HG02571 (cell line): ENCODE data around the gene BGN.

Experiments used
- ATAC-seq: cut with Tn5 transposase; IDR thresholded peaks from one replicate; pipeline ENCODE4 v1.9.1; 2021; ENCODE audit warnings: mild to moderate bottlenecking, moderate library complexity; ENCODE audit not compliant: unreplicated experiment

BGN gene

DNA sequence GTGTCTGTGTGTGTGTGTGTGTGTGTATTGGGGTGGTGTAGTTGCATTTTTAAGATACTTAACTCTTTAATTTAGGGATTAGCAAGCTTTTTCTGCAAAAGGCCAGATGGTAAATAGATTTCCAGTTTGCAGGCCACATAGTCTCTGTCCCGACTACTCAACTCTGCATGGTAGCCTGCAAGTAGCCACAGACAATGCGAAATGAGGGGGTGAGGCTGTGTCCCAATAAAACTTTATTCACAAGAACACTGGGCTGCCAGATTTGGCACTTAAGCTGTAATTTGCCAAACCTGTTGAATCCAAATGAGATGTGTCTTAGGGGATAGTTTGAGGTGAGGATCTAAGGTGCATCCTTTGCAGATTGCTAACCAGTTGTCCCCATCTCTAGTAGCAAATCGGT lies 29.5 kb downstream of the BGN start:
- ATAC-seq = no peak

DNA sequence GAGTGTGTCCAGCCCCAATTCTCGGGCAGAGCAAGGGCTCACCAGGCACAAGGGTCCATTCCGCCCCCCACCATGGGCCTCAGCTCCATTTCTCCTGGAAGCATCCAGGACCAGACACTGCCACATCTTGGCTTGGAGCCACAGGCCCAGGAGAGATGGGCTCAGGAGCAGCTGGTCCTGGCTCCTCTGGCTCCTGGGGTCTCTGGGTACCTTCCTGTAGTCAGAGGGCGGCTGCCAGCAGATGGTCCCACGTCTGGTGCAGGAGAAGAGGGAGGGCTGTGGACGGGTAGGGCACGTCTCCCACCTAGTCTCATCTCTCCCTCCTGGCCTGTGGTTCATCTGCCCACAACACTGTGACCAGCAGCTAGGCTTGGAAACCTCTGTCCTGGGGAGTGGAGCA lies 30.7 kb downstream of the BGN start:
- no peak for ATAC-seq

DNA sequence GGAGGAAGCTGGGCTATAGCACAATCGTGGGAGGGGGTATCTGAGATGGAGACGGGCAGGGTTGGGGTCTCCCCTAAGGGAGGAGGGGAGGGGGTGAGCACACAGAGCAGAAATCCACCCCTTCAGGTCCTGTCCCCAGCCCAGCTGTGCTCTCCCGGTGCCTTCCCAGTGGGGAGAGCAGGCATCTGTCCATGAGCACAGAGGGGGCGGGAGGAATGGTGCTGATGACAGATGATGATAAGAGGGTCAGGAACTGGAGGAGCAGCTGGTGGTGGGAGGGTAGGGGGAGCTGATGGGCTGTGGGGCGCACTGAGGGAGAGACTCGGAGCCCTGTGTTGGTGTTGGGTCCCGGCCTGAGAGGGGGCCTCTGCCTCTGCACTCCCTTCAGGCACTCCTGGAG lies 31.3 kb downstream of the BGN start:
- no peak for ATAC-seq

DNA sequence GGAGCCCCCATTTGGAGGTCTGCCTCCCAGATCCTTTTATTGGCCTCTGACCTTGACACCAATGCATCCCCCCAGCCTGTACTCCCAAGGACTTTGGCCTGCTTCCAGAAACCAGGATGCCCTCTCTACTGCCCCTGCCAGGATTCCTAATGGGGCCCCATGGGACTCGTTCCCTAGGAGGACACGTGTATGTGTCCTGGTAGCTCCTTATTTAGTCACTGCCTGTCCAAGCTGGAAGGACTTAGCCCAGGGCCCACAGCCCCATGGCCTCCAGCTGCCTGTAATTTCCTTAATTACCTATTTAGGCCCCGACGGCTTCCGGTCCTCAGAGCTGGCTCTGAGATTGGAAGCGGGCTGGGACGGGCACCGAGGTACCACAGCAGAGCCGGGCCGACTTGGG lies 32.0 kb downstream of the BGN start:
- ATAC-seq = no peak

DNA sequence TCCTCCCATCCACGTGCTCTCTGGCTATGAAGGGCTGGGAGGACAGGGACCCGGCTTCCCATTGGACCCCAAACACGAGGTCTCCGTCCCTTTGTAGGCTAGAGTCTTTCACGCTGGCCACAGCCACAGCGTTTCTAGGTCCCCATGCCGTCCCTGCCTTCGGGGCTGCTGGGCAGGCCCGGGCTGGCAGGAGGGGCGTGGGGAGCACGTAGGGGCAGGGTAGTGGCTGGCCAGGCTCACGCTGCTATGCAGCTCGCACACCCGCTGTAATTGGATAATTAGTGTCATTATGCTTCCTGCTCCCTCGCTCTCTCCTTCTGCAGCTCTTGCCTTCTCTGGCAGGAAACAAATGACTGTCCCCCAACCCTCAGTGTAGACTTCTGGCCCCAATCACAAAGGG lies 32.4 kb downstream of the BGN start:
- ATAC-seq = no peak

DNA sequence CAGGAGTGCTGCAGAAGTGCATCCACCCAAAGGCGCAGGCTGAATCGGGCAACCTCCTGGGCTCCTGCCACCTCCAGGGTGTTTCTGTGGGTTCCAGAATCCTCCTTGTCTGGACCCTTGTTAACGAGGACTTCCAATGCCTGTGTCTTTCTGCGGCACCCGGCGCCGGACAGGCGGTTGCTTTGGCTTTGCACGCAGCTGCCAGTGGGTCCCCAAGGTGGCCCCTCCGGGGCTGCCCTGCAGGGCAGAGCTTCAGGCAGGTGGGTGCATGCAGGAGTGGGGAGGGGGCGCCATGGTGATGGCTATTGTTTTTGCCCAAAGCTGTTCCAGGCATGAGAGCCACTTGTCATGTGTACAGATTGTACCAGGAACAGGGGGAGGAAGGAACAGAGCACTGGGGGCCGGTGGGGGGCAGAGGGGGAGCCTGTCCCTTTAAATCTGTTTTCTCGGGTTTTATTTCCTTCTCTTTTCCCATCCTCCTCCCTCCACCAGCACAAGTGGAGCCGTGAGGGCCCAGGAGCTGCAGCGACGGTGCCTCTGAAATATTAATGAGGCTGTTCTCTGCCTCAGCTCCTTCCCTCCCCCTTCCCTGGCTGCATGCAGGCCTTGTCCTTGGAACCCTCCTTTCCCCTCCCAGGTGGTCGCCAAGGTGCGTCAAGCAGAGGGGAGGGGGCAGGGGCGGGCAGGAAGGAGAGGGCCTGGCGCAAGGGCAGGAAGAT lies 35.8 kb downstream of the BGN start:
- ATAC-seq = no peak

DNA sequence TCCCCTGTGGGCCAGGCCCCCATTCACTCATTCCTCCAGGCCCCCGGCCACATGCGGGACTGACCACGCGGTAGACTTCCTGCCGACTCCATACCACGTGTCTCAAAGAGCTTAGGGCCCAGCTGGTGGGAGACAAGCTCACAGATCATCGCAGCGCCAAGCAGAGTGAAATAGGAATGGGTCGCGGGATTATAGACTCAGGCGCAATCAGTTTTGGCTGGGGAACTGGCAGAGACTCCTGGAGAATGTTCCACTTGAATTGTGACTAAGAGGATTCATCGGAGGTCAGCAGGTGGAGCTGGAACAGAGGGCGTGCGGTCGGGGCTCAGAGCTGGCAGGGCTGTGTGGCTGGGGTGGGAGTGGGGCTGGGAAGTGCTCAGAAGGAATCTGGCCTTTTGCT lies 38.3 kb downstream of the BGN start:
- ATAC-seq = no peak

DNA sequence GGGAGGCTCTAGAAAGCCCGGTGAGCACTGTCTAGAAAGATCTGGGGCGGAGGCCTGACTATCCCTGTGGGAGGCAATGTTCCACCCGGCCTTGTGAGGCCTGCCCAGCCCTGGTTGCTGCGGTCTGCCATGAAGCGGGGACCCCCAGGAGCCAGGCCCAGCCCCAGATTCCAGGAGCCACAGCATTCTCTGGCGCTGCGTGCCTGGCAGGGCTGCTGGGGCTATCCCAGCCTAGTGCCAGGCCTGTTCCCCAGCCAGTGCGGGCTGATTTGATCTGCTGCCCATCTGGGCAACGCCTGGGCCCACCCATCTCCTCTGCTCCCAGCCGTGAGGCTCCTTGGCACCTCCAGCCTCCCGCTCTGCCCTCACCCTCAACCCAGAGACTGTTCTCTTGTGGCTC lies 42.3 kb downstream of the BGN start:
- no peak for ATAC-seq

DNA sequence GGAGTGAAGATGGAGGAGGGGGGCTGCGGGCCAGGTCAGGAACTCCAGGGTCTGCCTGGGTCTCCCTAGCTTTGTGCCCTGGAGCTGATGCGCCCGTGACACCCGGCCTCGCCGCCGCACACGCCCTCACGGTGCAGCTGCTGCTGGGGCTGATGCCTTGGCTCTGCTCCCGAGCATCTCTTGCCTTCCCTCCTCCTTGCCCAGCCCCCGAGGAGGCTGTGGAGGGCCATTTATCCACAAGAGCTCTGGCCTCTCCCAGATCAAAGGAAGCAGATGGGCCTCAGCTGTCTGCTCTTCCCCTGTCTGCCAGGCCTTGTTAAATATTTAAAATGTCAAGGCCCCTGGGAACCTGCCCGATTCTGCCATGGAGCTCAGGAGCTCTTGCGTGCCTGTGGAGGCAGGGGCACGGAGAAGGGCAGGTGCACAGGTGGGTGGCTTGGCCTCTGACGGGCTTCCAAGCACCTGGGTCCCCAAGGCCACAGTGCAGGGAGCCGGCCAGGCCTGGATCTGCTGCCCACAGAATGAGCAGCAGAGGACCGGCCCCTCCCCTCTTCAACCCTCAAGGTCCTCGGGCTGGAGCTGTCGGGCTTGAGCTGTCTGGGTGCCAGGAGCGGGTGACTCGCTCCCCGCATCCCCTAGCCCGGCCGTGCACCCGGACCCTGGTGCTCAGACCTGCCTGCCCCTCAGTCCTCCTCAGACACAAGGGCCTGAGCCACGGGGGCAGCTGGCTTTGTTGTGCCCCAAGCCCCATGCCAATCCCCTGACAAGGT lies 42.9 kb downstream of the BGN start:
- ATAC-seq = no peak

DNA sequence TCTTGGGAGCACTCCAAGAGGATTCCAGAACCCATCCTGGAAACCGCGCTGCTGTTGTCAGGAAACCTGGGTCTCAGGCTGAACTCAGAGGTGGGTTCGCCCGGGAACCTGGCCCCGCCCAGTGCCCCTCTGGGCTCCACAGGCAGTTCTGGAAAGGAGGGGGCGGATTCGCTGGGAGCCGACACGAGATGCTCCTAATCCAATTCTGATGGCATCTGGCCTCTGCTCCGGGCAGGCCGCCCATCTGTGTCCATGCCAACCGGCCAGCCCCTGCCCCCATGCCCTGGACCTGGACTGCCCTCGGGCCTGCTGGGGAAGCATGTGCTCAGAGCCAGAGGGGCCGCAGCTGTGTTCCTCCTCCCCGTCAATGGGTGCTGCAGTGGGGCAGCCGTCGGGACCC lies 43.6 kb downstream of the BGN start:
- no peak for ATAC-seq

DNA sequence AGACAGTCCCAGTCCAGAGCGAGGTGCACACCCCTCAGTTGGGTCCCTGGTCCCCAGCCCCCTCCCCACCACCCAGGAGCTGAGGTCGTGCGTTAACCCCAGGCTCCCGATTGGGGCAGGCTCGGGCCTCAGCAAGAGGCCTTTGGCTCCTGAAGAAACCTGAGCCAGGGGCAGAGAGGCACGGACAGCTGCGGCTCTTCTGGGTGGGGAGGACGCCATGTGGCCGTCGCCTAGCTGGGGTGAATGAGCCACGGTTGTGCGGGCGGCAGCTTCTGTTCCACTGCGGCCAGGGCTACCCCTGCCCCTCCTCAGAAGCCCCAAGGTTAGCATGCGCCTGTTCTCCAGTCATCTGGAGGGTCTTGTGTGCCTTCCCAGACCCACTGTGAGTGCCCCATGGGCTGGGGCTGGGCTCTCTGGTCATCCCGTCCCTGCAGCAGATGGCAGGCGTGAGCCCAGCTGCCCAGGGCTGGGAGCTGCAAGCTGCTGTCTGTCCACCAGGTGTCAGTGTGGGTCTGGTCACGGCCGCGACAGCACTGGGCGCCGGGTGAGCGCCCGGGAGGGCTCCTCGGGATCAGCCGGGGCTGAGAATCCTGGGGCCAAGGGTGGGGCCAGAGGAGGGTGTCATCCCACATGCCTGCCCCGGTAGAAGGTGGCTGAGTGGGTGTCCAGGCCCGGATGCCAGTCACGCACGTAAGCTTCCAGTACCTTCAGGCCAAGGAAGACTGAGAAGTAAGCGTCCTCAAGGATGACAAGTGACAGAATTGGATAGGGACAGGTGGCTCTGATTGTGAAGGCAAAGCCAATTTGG lies 44.6 kb downstream of the BGN start:
- ATAC-seq = peak; percentile 63

DNA sequence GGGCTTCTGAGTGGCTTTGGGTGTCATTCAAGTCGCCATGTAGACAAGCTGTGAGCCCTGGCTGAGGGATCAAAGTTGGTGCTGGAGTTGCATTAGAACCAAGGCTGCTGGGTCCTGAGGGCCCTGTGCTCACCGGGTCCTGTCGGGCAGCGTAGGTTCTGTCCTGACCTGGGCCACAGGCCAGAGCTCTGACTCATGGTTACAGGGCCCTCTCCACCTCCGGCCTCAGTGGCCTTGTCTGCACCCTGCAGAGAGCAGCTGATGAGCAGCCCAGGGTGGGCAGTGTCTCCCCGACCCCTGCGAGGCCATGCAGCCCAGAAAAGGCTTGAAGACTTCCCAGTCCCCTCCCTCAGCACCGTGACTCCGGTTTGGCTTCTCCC lies 45.2 kb downstream of the BGN start:
- ATAC-seq = no peak

DNA sequence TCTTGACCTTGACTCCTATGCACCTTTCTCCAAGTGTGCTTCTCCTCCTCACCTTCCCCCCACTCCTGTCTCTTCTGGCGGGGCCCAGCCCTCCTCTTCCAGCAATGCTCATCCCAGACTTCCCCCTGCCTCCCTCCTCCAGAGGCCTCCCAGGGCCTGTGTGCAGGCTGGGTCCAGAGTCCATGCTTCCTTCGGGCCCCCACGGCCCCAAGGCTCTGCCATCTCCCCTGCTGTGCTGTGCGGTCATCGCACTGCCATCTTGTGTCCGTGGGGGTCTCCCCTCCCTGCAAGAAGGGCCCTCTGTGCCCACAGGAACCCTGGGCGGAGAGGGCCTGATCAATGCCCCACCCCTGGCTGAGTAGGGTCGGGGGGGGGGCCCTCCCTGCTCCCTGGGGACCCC lies 49.9 kb downstream of the BGN start:
- no peak for ATAC-seq

DNA sequence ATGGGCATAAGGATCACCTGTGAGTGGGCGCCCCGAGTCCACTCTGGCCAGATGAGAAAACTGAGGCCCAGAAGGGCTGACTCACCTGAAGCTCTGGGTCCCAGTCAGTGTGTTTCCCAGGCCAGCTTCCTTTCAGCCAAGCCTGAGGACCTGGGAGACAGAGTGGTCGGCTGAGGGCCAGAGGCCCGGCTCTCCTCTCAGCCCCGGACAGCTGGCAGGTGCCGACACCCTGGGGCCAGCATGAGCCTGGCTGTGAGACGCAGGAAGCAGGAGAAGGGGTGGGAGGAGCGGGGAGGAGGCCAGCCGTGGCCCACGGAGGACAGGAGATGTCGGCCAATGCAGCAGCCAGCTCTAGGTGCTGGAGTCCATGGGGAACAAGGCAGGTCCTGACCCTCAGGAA lies 51.6 kb downstream of the BGN start:
- no peak for ATAC-seq

DNA sequence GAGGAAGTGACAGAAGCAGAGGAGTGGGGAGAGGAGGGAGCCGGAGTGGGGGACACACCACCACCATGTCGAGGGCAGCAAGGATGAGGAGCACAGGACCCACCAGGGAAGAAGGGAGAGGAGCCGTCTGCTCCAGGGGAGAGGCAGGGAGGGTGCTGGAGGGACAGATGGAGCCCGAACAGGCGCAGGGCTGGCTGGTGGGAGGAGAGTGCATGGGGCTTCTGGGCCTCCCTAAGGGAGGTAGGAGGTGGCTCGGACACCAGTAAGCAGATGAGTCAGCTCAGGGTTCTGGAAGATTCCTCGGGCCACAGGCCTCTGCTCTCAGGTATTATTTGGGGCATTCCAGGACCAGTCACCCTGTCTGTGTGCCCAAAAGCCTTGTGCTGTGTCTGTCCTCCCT lies 52.4 kb downstream of the BGN start:
- ATAC-seq = no peak

DNA sequence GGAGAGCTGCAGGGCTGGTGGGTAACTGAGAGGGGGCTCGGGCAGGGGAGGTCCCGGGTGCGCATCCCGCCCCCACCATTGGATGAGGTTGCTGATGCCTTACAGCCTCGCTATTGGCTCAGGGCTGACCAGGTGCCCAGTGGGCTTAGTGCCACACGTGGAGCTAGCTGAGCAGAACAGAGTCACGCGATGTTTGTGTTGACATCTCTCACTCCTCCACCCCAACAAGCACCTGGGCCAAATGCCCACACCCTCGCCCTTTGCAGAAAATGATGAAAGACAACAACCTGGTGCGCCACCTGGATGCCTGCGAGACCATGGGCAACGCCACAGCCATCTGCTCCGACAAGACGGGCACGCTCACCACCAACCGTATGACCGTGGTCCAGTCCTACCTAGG lies 54.5 kb downstream of the BGN start:
- no peak for ATAC-seq

DNA sequence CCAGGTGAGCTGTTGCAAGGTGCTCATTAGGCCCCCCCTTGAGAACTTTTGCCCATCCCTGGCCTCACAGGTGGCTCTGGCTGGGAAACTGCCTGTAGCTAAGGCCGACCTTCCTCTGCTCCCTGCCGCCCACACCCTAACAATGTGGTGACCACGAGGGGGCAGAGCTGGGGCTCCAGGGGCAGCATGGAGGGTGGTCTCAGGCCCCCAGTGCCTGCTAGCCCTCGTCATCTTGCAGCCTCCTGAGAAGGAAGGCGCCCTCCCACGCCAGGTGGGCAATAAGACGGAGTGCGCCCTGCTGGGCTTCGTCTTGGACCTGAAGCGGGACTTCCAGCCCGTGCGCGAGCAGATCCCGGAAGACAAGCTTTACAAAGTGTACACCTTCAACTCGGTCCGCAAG lies 55.0 kb downstream of the BGN start:
- ATAC-seq = no peak

DNA sequence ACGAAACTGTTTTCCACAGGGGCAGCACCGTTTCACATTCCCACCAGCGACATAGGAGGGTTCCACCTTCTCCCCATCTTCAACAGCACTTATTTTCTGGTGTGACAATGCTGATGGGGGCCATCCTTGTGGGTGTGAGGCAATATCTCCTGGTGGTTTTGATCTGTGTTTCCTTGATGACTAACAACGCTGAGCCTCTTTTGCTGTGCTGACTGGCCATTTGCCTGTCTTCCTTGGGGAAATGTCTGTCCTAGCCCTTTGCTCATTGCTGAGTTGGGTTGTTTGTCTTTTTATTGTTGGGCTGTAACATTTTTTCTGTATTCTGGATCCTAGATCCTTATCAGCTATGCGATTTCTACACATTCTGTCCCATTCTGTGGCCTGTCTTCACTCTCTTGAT lies 56.4 kb downstream of the BGN start:
- ATAC-seq = no peak

DNA sequence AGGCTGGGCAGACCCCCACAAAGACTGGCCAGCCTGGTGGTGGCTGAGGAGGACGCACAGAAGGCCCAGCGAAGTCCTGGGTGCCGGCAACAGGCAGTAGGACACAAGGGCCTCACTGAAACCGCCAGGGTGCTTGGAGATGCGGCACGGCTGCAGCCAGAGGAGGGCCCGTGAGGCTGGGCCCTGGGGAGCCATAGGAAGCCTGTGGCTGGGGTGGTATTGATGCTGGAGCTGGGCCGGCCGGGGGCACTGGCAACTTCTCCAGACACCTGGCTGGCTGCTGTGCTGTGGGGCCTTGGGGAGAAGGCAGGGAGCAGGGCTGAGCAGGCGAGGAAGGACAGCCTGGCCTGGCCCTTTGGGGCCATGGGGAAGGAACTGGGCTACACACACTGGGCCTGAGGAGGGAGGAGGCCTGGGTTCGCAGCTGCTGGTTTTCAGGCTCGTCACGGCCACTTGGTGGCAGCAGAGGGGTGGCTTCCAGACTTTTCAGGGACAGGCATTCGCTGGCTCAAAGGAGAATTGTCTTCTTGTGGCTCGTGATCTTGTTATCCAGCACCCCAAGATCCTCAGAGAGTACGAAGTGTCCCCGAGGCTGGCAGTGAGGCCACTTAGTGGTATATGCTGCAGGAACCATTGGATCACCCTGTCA lies 59.9 kb downstream of the BGN start:
- no peak for ATAC-seq

DNA sequence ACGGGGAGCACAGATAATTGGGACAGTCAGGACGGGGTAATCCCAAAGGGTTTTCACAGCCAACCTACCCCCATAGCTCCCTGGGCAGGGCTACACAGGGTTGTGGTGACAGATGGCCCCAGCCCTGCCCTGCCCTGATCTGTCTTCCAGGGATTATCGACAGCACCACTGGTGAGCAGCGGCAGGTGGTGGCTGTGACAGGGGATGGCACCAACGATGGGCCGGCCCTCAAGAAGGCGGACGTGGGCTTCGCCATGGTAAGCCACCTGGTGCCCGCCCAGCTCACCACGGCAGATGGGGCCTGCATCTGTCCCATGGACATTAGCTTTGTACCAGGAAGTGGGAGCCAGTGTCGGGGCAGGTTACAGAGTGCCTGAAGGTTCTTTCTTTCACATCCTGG lies 62.0 kb downstream of the BGN start:
- no peak for ATAC-seq

DNA sequence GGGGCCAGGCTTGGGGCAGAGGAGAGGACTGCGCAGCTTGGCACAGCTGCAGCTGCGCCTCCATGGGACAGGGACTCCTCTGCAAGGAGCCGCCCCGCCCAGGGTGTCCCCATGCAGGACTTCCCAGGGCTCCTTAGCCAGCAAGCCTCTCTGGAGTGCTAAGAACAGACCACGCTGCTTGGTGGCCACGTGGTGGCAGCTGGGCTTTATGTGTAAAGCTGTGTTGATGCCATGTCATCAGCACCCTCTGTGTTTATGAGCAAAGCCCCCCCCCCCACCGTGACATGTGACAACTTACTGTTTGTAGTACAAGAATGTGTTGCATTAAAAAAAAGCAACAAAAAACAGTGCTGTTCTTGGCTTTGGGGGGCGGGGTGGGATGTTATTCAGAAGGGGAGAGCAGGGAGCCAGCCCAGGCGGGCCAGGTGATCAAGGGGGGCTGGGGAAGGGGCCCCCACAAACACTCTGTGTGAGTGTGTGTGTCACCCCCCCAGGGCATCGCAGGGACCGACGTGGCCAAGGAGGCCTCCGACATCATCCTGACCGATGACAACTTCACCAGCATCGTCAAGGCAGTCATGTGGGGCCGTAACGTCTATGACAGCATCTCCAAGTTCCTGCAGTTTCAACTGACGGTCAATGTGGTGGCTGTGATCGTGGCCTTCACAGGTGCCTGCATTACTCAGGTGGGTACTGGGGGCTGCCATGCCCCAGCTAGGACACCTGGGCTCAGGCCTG lies 63.0 kb downstream of the BGN start:
- ATAC-seq = no peak
